ENCODE measurements around the gene MPRIP. TPM values are rescaled to one million over a fixed set of nuclear protein-coding genes. Genes with fewer than 3 reads are reported as not detected.

Gene MPRIP
- total and polyA plus RNA-seq, 5 experiments from 2014 or later: 16.9 to 234 (median 28.3) TPM

DNA sequence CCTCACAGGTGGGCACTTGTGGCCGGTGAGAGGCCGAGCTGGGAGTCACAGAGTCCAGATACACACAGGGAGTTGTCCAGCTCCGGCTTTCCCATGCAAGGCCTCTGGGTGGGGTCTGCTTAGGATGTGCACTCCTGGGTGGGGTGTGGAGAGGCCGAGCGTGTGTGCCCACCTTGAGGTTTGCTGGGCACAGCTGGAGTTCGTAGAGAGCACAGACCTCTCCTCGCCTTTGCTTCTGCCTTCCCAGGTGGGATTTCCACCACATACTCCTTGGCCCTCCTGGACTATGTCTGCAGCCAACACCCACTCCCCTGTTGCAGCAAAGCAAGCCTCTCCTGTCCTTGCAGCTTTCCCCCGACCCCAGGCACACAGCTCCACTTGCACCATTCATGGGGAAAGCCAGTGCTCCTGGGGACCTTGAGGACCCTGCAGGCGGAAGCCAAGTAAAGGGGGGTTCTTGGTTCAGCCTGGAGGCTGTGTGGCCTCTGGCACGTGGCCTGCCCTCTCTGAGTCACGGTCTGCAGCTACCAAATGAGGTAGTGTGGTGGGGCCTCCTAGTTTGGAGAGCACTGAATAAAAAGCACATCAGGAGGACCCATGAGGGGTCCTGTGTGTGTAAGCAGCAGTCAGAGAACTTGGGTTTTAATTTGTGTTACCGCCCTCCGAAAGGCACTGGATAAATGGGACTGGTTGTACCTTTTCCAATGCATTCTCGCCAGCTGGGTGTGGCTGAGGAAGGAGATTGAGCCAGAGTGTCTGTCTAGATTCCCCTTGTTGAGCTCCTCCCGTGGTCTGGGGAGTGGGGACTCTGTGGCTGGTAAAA lies 31.5 kb downstream of the MPRIP start:
- no peaks in the 10 kb centered on the region for H3K27me3 Mint-ChIP-seq
- POLR2A ChIA-PET: interaction anchor here (0.6 kb wide), 1 partner anchor 96 kb away, joined by 3 read pairs; no protein-coding TSS in a partner anchor
- DNase-seq (peak in 1 of 10 donors; percentile 47), ATAC-seq (no peak)
- H3K36me3 Mint-ChIP-seq: peaks cover 14 to 54% (median 21%) of the 10 kb centered on the region in 3 donors
- H3K4me1 Mint-ChIP-seq: peaks cover 37 to 78% (median 61%) of the 10 kb centered on the region in 4 donors
- peak overlapping the region in 2 of 10 donors; percentile 0 to 33 for H3K27ac Mint-ChIP-seq
- H3K9me3 Mint-ChIP-seq: peaks cover 0 to 15% (median 4%) of the 10 kb centered on the region in 9 donors
- H3K4me3 Mint-ChIP-seq: no peak overlapping the region

DNA sequence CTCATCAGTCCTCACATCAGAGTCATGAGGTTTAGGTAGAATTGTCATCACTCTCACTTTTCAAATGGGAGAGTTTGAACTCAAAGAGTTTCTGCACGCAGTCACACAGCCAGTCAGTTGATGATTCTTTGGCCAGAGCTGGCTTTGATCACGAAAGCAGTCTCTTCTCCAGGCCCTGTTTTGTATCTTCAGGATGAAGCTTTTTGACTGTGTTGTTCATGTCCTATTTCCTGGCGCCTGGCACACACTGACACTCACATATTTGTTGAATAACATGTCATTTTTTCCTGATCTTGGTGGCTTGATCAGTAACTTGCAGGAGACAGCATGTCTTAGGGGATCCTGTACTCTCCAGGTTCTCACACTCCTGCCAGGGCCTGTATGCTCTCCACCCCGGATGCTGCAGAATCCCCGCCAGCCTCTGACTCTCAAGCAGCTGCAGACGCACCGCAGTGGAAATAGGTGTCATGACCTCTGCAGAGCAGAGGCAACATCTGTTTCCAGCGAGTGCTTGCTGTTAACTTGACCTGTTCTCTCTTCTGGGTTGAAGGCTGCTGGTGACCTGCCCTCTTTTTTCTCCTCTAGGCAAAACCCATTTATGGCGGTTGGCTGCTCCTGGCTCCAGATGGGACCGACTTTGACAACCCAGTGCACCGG lies 33.0 kb downstream of the MPRIP start:
- POLR2A ChIA-PET: no interaction called here
- H3K4me3 Mint-ChIP-seq: no peak overlapping the region

DNA sequence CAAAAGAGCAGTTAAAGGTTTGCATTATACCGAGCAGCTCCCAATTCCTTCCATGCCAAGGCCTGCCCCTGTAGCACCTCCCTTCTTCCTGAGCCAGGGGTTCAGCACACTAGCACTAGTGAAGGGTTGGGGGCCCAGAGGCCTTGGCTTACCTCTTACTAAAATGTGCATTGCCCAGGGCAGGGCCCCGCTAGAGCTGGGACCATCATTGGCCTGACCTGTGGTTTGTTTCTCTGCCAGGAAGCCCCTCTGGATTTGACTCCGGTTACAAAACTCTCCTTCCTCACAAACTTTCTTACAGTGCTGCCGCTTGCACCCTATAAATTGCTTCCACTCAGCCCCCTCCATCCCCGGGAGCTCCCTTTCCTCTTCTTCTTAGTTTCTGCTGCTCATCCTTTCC lies 33.8 kb downstream of the MPRIP start:
- Mint-ChIP-seq H3K36me3 (peaks cover 0 to 57% (median 7%) of the 10 kb centered on the region in 3 donors), H3K4me3 (no peak overlapping the region), H3K4me1 (peaks cover 35 to 63% (median 52%) of the 10 kb centered on the region in 4 donors), H3K27me3 (no peaks in the 10 kb centered on the region), H3K9me3 (no peaks in the 10 kb centered on the region), H3K27ac (peak overlapping the region in 6 of 10 donors; percentile 31 to 83 (median 69))
- POLR2A ChIA-PET: no interaction called here
- DNase-seq (peak in 1 of 10 donors; percentile 7), ATAC-seq (no peak)

More for the DNA sequence above, 33.0 kb downstream of the MPRIP start:
- H3K9me3 Mint-ChIP-seq: peaks cover 0 to 7% (median 1%) of the 10 kb centered on the region in 9 donors
- H3K36me3 Mint-ChIP-seq: peaks cover 6 to 61% (median 14%) of the 10 kb centered on the region in 3 donors
- peak in 1 of 10 donors; percentile 45 for DNase-seq
- H3K27ac Mint-ChIP-seq: peak overlapping the region in 7 of 10 donors; percentile 31 to 89 (median 62)
- peaks cover 39 to 69% (median 55%) of the 10 kb centered on the region in 4 donors for H3K4me1 Mint-ChIP-seq
- peak in 1 of 2 donors; percentile 66 for ATAC-seq
- H3K27me3 Mint-ChIP-seq: no peaks in the 10 kb centered on the region

DNA sequence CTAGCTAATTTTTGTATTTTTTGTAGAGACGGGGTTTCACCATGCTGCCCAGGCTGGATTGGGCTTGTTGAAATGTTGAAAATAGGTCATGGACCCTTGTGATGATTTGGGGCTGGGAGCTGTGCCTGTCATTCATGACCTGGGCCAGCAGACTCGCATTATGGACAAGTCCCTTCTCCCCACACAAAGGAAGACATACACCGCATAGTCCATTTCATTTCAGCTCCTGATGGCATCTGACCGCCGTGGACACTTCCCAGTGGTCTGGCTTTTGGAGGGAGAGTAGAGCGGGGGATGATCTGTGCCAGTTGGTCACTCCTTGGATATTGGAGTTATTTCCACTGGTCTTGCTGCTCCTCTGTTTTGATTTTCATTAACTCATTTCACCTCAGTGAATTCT lies 34.8 kb downstream of the MPRIP start:
- Mint-ChIP-seq H3K27ac (no peak overlapping the region), H3K36me3 (peaks cover 0 to 58% (median 7%) of the 10 kb centered on the region in 3 donors), H3K9me3 (no peaks in the 10 kb centered on the region), H3K4me3 (no peak overlapping the region), H3K27me3 (no peaks in the 10 kb centered on the region), H3K4me1 (peaks cover 33 to 56% (median 44%) of the 10 kb centered on the region in 4 donors)
- no peak for DNase-seq
- no peak for ATAC-seq
- POLR2A ChIA-PET: no interaction called here

DNA sequence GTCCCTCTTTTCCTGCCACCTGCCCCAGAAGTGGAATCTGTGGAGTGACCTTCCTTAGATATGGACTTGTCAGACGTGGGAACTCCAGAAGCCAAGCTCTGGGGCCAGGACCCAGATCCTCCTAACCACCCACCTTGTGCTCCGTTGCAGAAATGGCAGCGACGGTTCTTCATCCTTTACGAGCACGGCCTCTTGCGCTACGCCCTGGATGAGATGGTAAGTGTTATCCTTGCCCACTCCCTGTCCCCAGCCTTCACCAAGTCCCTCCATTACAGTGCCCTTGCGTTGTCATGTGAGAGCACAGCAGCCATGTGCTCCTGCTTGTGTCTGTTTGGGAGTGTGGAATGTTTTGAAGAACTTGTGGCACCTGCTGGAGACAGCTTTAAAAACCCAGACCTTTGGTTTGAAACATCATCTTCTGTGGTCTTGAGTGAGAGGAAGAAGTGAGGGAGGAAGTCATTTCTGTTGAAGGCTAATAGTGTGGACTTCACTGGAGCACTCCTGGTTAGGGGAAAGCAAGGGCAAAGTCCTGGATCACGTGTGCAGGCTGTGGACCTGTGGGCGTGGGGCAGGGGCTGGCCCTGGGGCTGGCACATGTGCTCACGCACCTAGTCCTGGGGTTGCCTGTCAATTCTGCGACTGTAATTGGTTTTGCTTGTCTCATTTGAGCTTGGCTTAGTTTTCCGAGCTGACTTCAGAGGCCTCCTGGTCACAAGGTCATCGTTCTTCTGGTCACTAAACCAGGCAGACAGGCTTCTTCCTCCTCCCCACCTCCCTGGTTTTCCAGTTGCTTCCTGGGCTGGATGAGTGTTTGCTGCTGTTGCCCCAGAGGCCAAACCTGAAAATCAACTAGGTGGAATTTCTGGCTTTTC lies 35.8 kb downstream of the MPRIP start:
- DNase-seq: peak in 1 of 10 donors; percentile 40
- POLR2A ChIA-PET: no interaction called here
- Mint-ChIP-seq H3K9me3 (no peaks in the 10 kb centered on the region), H3K4me3 (no peak overlapping the region), H3K27ac (no peak overlapping the region), H3K36me3 (peaks cover 0 to 63% (median 7%) of the 10 kb centered on the region in 3 donors), H3K27me3 (no peaks in the 10 kb centered on the region), H3K4me1 (peaks cover 28 to 52% (median 39%) of the 10 kb centered on the region in 4 donors)
- ATAC-seq: no peak

DNA sequence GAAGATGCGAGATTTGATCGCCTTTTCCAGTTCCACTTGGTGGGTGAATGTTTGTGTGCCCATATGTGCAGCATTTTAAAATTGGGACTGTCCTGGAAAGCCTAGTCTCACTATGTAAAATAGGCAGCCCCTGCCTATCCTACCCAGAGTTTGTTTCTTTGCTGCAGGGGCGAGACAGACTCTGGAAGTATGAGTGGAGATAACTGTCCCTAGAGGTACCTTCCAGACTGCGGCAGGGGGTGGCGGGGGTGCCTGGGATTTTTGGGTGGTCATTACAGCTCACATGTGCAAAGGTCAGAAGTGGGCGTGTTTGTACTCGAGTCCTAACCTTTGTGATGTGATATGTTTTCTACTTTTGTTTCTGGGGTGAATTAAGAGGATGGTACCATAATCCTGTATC lies 36.6 kb downstream of the MPRIP start:
- no peak overlapping the region for H3K27ac Mint-ChIP-seq
- peaks cover 23 to 44% (median 35%) of the 10 kb centered on the region in 4 donors for H3K4me1 Mint-ChIP-seq
- H3K27me3 Mint-ChIP-seq: no peaks in the 10 kb centered on the region
- no peak overlapping the region for H3K4me3 Mint-ChIP-seq
- DNase-seq (peak in 1 of 10 donors; percentile 54), ATAC-seq (no peak)
- H3K36me3 Mint-ChIP-seq: peaks cover 0 to 70% (median 7%) of the 10 kb centered on the region in 3 donors
- POLR2A ChIA-PET: no interaction called here
- H3K9me3 Mint-ChIP-seq: no peaks in the 10 kb centered on the region

DNA sequence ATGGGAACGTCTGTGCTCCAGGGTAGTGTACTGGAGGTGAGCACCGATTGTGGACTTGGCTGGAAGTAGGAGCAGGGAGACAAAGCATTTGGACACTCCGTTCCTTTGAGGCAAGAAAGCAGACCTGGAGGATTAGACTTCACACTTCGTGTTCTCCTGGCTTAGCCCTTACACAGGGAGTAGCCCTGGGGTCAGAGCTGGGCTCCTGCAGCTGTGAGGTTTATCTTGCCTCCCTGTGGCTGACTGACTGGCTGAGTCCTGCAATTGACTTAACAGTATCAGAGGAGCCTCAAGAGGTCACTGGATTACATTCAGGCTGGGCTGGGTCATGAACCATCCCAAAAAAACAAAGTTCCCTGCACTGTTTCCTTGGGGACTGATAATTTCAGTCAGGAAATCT lies 37.1 kb downstream of the MPRIP start:
- H3K27ac Mint-ChIP-seq: peak overlapping the region in 2 of 10 donors; percentile 41 to 71
- H3K4me3 Mint-ChIP-seq: no peak overlapping the region
- H3K27me3 Mint-ChIP-seq: no peaks in the 10 kb centered on the region
- no peak for ATAC-seq
- POLR2A ChIA-PET: no interaction called here
- H3K9me3 Mint-ChIP-seq: no peaks in the 10 kb centered on the region
- H3K4me1 Mint-ChIP-seq: peaks cover 17 to 41% (median 35%) of the 10 kb centered on the region in 4 donors
- peaks cover 0 to 73% (median 7%) of the 10 kb centered on the region in 3 donors for H3K36me3 Mint-ChIP-seq
- peak in 1 of 10 donors; percentile 4 for DNase-seq

DNA sequence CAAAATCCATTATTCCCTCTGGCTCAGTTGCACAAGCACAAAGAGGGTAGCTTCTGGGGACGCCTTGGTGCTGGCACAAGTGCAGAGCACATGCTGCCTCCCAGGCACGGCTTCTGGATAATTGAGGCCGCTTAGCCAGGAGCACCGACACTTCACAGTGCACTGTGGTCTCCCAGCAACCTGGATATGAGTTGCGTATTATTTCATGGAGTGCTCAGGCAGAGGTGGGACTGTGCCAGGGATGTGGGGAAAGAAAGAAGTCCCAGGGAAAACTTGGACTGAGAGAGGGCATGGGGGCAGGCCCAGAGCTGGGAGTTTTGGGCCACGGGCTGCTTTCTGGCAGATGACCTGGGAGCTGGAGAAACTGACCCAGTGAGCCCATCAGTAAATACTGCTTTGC lies 37.5 kb downstream of the MPRIP start:
- Mint-ChIP-seq H3K9me3 (no peaks in the 10 kb centered on the region), H3K27me3 (no peaks in the 10 kb centered on the region), H3K4me1 (peaks cover 13 to 40% (median 31%) of the 10 kb centered on the region in 4 donors), H3K27ac (peak overlapping the region in 3 of 10 donors; percentile 19 to 43 (median 32)), H3K36me3 (peaks cover 0 to 76% (median 7%) of the 10 kb centered on the region in 3 donors), H3K4me3 (no peak overlapping the region)
- POLR2A ChIA-PET: no interaction called here
- DNase-seq: peak in 1 of 10 donors; percentile 36
- no peak for ATAC-seq

DNA sequence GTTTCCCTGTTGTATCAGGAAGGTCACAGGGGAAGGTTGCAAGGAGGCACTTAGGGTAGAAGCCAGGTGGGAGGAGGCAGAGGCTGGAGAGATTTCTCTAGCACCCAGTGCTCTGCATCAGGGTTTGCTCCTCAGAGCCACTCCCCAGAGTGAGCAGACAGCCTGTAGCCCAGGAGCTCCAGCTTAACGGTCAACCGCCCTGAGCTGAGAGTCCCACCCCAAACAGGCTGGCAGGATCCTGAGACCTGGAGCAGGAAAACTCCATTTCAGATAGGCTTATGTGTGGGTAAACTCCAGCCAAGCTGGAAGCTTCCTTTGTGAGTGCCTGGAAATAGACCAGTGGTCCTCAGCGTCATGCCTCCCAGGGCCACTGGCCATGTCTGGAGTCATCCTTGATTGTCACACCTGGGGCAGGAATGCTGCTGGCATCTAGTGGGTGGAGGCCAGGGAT lies 37.9 kb downstream of the MPRIP start:
- no peak overlapping the region for H3K4me3 Mint-ChIP-seq
- POLR2A ChIA-PET: no interaction called here
- DNase-seq (peak in 1 of 10 donors; percentile 27), ATAC-seq (no peak)
- no peaks in the 10 kb centered on the region for H3K9me3 Mint-ChIP-seq
- peak overlapping the region in 3 of 10 donors; percentile 19 to 43 (median 32) for H3K27ac Mint-ChIP-seq
- H3K4me1 Mint-ChIP-seq: peaks cover 9 to 37% (median 28%) of the 10 kb centered on the region in 4 donors
- peaks cover 0 to 80% (median 9%) of the 10 kb centered on the region in 3 donors for H3K36me3 Mint-ChIP-seq
- H3K27me3 Mint-ChIP-seq: no peaks in the 10 kb centered on the region

DNA sequence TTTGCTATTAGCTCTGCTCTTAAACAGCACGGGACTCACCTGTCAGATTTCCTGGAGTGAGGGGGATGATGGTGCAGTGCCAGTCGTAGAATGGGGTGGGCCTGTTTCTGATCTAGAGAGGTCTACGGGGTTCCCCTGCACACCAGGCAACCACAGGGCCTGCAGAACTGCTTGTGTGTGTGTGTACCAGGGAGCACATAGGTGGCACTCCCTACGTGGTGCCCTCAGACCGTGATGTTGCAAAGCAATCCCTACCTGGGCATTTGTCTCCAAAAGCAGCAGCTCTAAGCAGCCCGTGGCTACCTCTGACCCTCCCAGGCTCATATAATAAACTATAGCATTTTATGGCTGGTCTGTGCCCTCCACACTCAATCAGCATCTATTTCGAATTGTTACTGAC lies 38.5 kb downstream of the MPRIP start:
- POLR2A ChIA-PET: no interaction called here
- Mint-ChIP-seq H3K36me3 (peaks cover 0 to 80% (median 11%) of the 10 kb centered on the region in 3 donors), H3K27ac (peak overlapping the region in 4 of 10 donors; percentile 35 to 79 (median 55)), H3K27me3 (no peaks in the 10 kb centered on the region), H3K4me1 (peaks cover 3 to 37% (median 23%) of the 10 kb centered on the region in 4 donors), H3K9me3 (no peaks in the 10 kb centered on the region), H3K4me3 (no peak overlapping the region)
- no peak for ATAC-seq
- DNase-seq: peak in 1 of 10 donors; percentile 23

DNA sequence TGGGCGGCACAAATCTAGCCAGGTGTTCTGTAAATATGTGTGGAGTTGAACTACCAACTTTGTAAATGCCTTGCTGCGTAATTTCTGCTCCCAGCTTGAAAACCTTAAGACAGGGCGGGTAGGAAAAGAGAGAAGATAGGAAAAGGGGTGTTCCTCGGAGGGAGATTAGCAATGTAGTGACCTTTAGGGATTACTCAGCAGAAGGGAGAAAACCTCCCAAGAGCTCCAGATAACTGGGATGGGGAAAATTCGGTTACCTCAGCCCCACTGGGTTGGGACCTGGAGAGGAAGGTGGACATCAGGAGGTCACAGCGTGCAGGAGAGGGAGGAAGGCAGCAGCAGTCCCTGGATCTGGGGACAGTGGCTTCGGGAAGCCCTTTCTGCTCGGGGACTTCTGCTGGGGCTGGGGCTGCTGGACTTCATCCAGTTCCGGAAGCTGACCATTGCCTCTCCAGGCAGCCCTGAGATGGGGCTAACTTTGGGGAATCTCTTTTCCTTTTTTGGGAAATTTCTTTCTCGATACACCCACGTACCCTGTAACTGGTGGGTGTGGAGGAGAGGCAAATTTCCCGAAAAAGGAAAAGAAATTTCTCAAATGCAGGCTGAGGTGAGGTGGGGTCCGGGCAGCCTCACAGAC lies 39.2 kb downstream of the MPRIP start:
- POLR2A ChIA-PET: interaction anchor here (0.7 kb wide), 1 partner anchor 1149 kb away, joined by 6 read pairs; no protein-coding TSS in a partner anchor
- Mint-ChIP-seq H3K4me3 (no peak overlapping the region), H3K4me1 (peaks cover 3 to 34% (median 23%) of the 10 kb centered on the region in 4 donors), H3K27ac (peak overlapping the region in 2 of 10 donors; percentile 6 to 79), H3K36me3 (peaks cover 0 to 79% (median 8%) of the 10 kb centered on the region in 3 donors), H3K9me3 (no peaks in the 10 kb centered on the region), H3K27me3 (no peaks in the 10 kb centered on the region)
- no peak for ATAC-seq
- DNase-seq: peak in 1 of 10 donors; percentile 6

All from naive thymus-derived CD8-positive, alpha-beta T cell (primary cell).